Measurements from ENCODE around the gene TRIM15.
A peak's percentile ranks its signal among the peaks of the same experiment; 100 is the strongest.

Gene TRIM15

DNA sequence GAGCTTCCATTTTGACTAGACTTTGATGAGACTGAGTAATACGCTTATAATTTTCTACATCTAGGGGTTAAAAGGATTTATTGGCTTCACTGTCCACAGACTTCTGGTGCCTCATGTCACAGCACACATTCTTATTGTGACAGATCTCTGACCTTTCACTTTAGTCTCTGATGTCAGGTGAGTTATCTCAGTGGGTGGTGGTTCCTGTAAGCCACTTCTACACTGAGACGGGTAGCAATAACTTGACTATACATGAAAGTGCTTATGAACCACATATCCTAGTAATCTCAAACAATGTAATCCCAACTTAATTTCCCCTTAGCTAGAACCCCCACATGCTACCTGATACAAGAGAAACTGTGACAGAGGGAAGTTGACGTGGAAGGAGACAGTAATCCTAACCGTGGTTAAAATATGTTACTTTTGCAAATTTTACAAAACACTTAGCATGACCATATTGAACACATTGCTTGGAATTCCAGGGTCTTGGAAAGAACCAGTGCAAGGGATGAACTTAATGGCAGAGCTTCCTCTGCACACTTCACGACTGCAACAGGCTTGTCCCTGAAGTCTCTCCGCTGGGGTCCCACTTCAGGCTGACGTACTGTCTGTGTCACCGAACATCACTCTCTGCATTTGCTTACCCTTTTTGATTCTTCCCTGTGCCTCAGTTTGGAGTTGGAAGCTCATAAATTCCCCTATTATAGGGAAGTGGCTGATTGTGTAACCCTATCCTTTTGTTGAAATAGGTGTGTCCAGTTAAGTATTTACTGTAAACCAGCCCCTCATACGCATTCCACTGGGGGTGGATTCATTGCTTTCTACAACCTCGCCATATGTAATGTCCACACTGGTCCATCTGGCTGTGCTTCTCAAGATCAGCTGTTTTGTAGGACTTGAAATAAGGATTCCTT lies 33.8 kb upstream of the TRIM15 start:
- TF ChIP-seq, protein P1, sequence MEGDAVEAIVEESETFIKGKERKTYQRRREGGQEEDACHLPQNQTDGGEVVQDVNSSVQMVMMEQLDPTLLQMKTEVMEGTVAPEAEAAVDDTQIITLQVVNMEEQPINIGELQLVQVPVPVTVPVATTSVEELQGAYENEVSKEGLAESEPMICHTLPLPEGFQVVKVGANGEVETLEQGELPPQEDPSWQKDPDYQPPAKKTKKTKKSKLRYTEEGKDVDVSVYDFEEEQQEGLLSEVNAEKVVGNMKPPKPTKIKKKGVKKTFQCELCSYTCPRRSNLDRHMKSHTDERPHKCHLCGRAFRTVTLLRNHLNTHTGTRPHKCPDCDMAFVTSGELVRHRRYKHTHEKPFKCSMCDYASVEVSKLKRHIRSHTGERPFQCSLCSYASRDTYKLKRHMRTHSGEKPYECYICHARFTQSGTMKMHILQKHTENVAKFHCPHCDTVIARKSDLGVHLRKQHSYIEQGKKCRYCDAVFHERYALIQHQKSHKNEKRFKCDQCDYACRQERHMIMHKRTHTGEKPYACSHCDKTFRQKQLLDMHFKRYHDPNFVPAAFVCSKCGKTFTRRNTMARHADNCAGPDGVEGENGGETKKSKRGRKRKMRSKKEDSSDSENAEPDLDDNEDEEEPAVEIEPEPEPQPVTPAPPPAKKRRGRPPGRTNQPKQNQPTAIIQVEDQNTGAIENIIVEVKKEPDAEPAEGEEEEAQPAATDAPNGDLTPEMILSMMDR (IDR thresholded peaks at IDR 0.05; ENCODE audit: insufficient read depth, low read length, poor library complexity, severe bottlenecking) = no peak
- no peak for TF ChIP-seq EZH2phosphoT487 (conservative IDR thresholded peaks at IDR 0.05; ENCODE audit: low read length)
- Histone ChIP-seq H3F3A (ENCODE audit: insufficient read depth) (no peaks in the 10 kb centered on the region), H3K36me3 (ENCODE audit: low read length) (no peaks in the 10 kb centered on the region), H3K27ac (ENCODE audit: low read depth, low read length) (no peak overlapping the region), H3K9ac (ENCODE audit: low read length) (no peak overlapping the region), H4K20me1 (ENCODE audit: low read depth, low read length) (no peaks in the 10 kb centered on the region), H3K9me3 (ENCODE audit: insufficient read depth, low read length) (no peaks in the 10 kb centered on the region), H3K27me3 (ENCODE audit: low read length) (no peaks in the 10 kb centered on the region), H3K4me2 (ENCODE audit: low read depth, low read length, poor library complexity, severe bottlenecking) (no peak overlapping the region), H3K9me2 (replicated peaks; ENCODE audit: insufficient read depth, low read length) (no peaks in the 10 kb centered on the region), H2AFZ (ENCODE audit: low read depth, low read length, severe bottlenecking) (no peak overlapping the region), H3K79me2 (ENCODE audit: insufficient read depth, low read length) (no peaks in the 10 kb centered on the region), H3K4me3 (ENCODE audit: insufficient read depth, low read length, poor library complexity, severe bottlenecking) (no peak overlapping the region)

DNA sequence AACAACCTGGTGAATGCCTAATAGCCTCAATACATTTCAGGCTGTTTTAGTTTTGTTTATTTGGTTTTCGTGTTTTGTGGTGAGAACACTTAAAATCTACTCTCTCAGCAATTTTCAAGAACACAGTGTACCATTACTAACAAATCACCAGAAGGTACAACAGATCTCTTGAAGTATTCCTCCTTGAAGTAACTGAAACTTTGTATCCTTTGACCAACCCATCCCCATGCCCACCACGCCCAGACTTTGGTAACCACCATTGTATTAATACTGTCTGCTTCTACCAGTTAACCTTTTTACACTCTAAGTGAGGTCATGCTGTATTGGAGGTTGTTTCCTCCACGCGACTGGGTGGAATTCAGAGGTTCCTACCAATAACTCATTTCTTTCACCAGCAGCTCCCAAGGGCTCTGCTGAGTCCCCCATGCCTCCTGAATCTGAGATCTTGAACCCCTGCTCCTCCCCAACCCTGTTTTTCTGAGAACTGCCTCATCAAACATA lies 33.1 kb upstream of the TRIM15 start:
- Histone ChIP-seq H3K79me2 (ENCODE audit: insufficient read depth, low read length) (no peaks in the 10 kb centered on the region), H3K9ac (ENCODE audit: low read length) (peak overlapping the region; percentile 0; the same call in 1 of the 2 replicates), H3K4me3 (ENCODE audit: insufficient read depth, low read length, poor library complexity, severe bottlenecking) (no peak overlapping the region), H3F3A (ENCODE audit: insufficient read depth) (no peaks in the 10 kb centered on the region), H3K27ac (ENCODE audit: low read depth, low read length) (no peak overlapping the region), H3K9me3 (ENCODE audit: insufficient read depth, low read length) (no peaks in the 10 kb centered on the region), H4K20me1 (ENCODE audit: low read depth, low read length) (no peaks in the 10 kb centered on the region), H3K9me2 (replicated peaks; ENCODE audit: insufficient read depth, low read length) (no peaks in the 10 kb centered on the region), H3K36me3 (ENCODE audit: low read length) (no peaks in the 10 kb centered on the region), H2AFZ (ENCODE audit: low read depth, low read length, severe bottlenecking) (no peak overlapping the region), H3K4me2 (ENCODE audit: low read depth, low read length, poor library complexity, severe bottlenecking) (no peak overlapping the region), H3K27me3 (ENCODE audit: low read length) (no peaks in the 10 kb centered on the region)
- no peak for TF ChIP-seq EZH2phosphoT487 (conservative IDR thresholded peaks at IDR 0.05; ENCODE audit: low read length)
- TF ChIP-seq, protein P1 (IDR thresholded peaks at IDR 0.05; ENCODE audit: insufficient read depth, low read length, poor library complexity, severe bottlenecking) = no peak

DNA sequence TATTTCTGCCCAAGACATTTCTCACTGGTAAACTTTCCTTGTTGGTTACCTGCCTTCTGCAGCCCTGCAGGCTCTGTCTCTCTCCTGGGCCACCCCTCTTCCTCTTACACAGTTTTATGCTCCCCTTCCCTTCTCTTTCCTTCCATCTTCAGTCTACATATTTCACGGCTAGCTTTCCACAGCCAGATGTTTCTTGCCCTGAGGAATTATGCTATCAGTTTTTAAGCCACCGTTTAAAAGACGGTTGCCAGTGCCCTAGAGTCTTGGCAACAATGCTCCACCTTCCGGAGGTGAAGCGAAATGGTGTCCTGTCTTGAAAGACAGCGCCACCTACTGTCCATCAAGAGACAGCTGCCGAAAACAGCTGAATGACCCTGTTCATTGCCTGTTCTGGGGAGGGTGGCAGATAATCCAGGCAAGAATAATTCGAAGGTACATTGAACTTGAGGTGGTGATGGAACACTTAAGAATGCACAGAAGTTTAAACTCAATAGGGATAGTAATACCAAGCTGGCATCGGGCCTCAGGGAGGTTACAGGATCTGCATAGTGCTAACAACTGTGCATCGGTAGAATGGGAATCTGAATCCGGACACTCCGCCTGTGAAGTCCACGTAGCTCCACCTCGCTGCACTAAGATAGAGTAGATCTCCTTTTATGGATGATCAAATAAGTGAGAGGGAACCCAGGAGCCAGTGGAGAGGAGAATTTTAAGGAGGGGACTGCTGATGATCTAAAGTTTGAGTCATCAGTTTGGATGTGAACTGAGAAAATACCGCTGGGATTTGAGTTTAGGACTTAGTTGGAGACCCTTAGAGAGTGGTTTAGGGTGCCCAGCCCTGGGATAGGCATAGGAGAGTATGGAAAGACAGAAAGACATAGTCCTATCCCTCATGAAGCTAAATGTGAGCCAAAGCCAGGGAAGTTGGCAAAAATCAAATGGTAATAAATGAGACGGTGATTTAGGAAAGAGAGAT lies 32.2 kb upstream of the TRIM15 start:
- Histone ChIP-seq H2AFZ (ENCODE audit: low read depth, low read length, severe bottlenecking) (peak overlapping the region; percentile 61), H3K79me2 (ENCODE audit: insufficient read depth, low read length) (no peaks in the 10 kb centered on the region), H3K4me2 (ENCODE audit: low read depth, low read length, poor library complexity, severe bottlenecking) (peak overlapping the region; percentile 18), H3K9ac (ENCODE audit: low read length) (peak overlapping the region; percentile 0; the same call in 1 of the 2 replicates), H3K9me2 (replicated peaks; ENCODE audit: insufficient read depth, low read length) (no peaks in the 10 kb centered on the region), H3K36me3 (ENCODE audit: low read length) (no peaks in the 10 kb centered on the region), H3K4me3 (ENCODE audit: insufficient read depth, low read length, poor library complexity, severe bottlenecking) (no peak overlapping the region), H3F3A (ENCODE audit: insufficient read depth) (no peaks in the 10 kb centered on the region), H4K20me1 (ENCODE audit: low read depth, low read length) (no peaks in the 10 kb centered on the region), H3K27me3 (ENCODE audit: low read length) (no peaks in the 10 kb centered on the region), H3K27ac (ENCODE audit: low read depth, low read length) (no peak overlapping the region), H3K9me3 (ENCODE audit: insufficient read depth, low read length) (no peaks in the 10 kb centered on the region)
- TF ChIP-seq, protein P1 (IDR thresholded peaks at IDR 0.05; ENCODE audit: insufficient read depth, low read length, poor library complexity, severe bottlenecking) = peak; percentile 100
- TF ChIP-seq EZH2phosphoT487 (conservative IDR thresholded peaks at IDR 0.05; ENCODE audit: low read length) = no peak
